Loucy (cell line): ENCODE data around the gene MRPL16.

Experiments used
- H2AFZ ChIP-seq: fragments of 200-600 bp; sonication (generic); 2 replicates; pipeline ENCODE4 v1.6.0; 2016; ENCODE audit warnings: antibody characterized with exemption, mild to moderate bottlenecking, low read length, moderate library complexity
- H3F3A ChIP-seq: fragments of 200-600 bp; 2 replicates; pipeline ENCODE4 v1.6.0; 2016; ENCODE audit warnings: antibody characterized with exemption, low read depth, mild to moderate bottlenecking
- H3K27me3 ChIP-seq: fragments of 200-600 bp; sonication (generic); 2 replicates; pipeline ENCODE4 v1.6.1; 2014; ENCODE audit warnings: low read length, mild to moderate bottlenecking; ENCODE audit not compliant: insufficient read depth, poor library complexity, severe bottlenecking
- H3K36me3 ChIP-seq: fragments of 200-600 bp; sonication (generic); 2 replicates; pipeline ENCODE4 v1.6.1; 2016; ENCODE audit warnings: low read length; ENCODE audit not compliant: insufficient read depth
- H3K4me1 ChIP-seq: fragments of 200-600 bp; sonication (generic); 2 replicates; pipeline ENCODE4 v1.5.1; 2014; ENCODE audit warnings: low read length, mild to moderate bottlenecking; ENCODE audit not compliant: insufficient read depth, poor library complexity, severe bottlenecking
- H3K4me2 ChIP-seq: fragments of 200-600 bp; sonication (generic); 2 replicates; pipeline ENCODE4 v1.6.0; 2014; ENCODE audit warnings: antibody characterized with exemption, low read length, low read depth, mild to moderate bottlenecking; ENCODE audit not compliant: poor library complexity, severe bottlenecking
- H3K4me3 ChIP-seq: fragments of 200-600 bp; sonication (generic); 2 replicates; pipeline ENCODE4 v1.5.1; 2014; ENCODE audit warnings: low read length, mild to moderate bottlenecking, mixed read lengths; ENCODE audit not compliant: poor library complexity, severe bottlenecking
- H3K79me2 ChIP-seq: fragments of 200-600 bp; sonication (generic); 2 replicates; pipeline ENCODE4 v1.6.1; 2014; ENCODE audit warnings: low read length; ENCODE audit not compliant: insufficient read depth
- H3K9ac ChIP-seq: fragments of 200-600 bp; sonication (generic); 2 replicates; pipeline ENCODE4 v1.6.0; 2014; ENCODE audit warnings: mild to moderate bottlenecking, low read depth, low read length, moderate library complexity; ENCODE audit not compliant: poor library complexity, severe bottlenecking
- H3K9me2 ChIP-seq: fragments of 200-600 bp; sonication (generic); replicated peaks from 2 replicates; pipeline ENCODE4 v1.6.1; 2016; ENCODE audit warnings: low read depth, low read length, mixed read lengths
- H3K9me3 ChIP-seq: fragments of 200-600 bp; sonication (generic); 2 replicates; pipeline ENCODE4 v1.6.1; 2014; ENCODE audit warnings: mild to moderate bottlenecking, antibody characterized with exemption, low read length, low read depth; ENCODE audit not compliant: insufficient read depth
- H4K20me1 ChIP-seq: fragments of 200-600 bp; sonication (generic); 2 replicates; pipeline ENCODE4 v1.6.0; 2014; ENCODE audit warnings: antibody characterized with exemption, low read length, mild to moderate bottlenecking; ENCODE audit not compliant: insufficient read depth, poor library complexity, severe bottlenecking
- EZH2phosphoT487 ChIP-seq: fragments of 200-600 bp; IDR thresholded peaks from 2 replicates; pipeline ENCODE4 v1.6.1; 2018; ENCODE audit warnings: antibody characterized with exemption, mild to moderate bottlenecking, moderate library complexity, borderline replicate concordance
- TF ChIP-seq, protein P1 (sequence below): fragments of 200-600 bp; sonication (generic); conservative IDR thresholded peaks from 2 replicates; pipeline ENCODE4 v1.5.1; 2014; ENCODE audit warnings: mild to moderate bottlenecking, antibody characterized with exemption, low read length

The MRPL16 gene

DNA sequence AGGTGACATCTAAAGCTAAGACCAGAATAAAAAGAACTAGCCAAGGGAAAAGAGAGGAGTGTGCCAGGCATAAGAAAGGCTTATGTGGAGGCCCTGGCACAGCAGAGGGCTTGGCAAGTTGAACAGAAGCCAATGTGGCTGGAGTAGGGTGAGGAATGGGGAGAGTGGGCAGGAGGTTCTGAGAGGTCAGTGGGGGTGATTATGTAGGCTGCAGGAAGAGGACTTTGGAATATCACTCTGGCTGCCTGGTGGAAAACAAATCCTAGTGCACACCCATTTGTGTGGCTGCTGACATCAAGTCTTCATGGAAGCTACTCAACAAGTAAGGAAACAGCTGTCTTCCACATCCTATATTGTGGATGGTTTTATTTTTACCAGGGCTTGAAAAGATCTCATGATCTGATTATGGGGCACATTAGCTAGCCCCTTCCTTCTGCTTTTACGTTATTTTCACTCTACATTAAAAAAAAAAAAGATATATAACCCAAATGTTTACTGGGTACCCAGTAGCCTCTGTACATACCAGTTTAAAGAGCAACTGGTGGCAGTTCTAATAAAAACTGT lies 3.4 kb downstream of the MRPL16 start:
- TF ChIP-seq EZH2phosphoT487: no peak
- TF ChIP-seq, protein P1, sequence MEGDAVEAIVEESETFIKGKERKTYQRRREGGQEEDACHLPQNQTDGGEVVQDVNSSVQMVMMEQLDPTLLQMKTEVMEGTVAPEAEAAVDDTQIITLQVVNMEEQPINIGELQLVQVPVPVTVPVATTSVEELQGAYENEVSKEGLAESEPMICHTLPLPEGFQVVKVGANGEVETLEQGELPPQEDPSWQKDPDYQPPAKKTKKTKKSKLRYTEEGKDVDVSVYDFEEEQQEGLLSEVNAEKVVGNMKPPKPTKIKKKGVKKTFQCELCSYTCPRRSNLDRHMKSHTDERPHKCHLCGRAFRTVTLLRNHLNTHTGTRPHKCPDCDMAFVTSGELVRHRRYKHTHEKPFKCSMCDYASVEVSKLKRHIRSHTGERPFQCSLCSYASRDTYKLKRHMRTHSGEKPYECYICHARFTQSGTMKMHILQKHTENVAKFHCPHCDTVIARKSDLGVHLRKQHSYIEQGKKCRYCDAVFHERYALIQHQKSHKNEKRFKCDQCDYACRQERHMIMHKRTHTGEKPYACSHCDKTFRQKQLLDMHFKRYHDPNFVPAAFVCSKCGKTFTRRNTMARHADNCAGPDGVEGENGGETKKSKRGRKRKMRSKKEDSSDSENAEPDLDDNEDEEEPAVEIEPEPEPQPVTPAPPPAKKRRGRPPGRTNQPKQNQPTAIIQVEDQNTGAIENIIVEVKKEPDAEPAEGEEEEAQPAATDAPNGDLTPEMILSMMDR: no peak
- no peaks in the 10 kb centered on the region for H3K9me2 ChIP-seq
- H3K9me3 ChIP-seq: no peaks in the 10 kb centered on the region
- no peak overlapping the region for H3K4me3 ChIP-seq
- peaks cover 49% of the 10 kb centered on the region for H3K4me1 ChIP-seq
- H3F3A ChIP-seq: no peaks in the 10 kb centered on the region
- H3K27me3 ChIP-seq: no peaks in the 10 kb centered on the region
- peaks cover 40% of the 10 kb centered on the region for H3K79me2 ChIP-seq
- H3K9ac ChIP-seq: no peak overlapping the region
- no peak overlapping the region for H2AFZ ChIP-seq
- peak overlapping the region; percentile 79 for H3K4me2 ChIP-seq
- H4K20me1 ChIP-seq: peaks cover 9% of the 10 kb centered on the region
- H3K36me3 ChIP-seq: peaks cover 33% of the 10 kb centered on the region; the same call in 1 of the 2 replicates

DNA sequence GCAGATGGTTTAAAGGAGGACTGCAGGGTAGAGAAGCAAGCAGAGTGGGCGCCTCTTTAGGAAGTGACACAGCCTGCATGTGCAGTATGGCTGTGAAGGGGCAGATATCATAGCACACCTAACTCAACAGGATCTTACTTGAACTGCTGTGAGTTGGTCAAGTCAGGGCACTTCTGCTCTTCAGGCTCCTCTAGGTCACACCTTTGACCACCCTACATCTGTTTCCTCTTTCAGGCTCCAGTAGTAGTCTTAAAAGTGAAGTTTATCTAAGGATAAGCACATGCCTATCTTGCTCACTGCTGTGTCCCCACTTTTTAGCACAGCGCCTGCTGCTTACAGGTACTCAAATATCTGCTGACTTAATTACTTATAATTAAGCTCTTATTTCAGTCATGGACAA lies 6.5 kb downstream of the MRPL16 start:
- Histone ChIP-seq H3K27me3 (no peaks in the 10 kb centered on the region), H3K9me3 (no peaks in the 10 kb centered on the region), H2AFZ (no peak overlapping the region), H3F3A (no peaks in the 10 kb centered on the region), H3K79me2 (peaks cover 17% of the 10 kb centered on the region), H3K4me3 (no peak overlapping the region), H3K36me3 (peaks cover 33% of the 10 kb centered on the region; the same call in 1 of the 2 replicates), H3K9ac (peak overlapping the region; percentile 15), H3K9me2 (no peaks in the 10 kb centered on the region), H4K20me1 (peaks cover 2% of the 10 kb centered on the region), H3K4me2 (no peak overlapping the region), H3K4me1 (peaks cover 43% of the 10 kb centered on the region)
- TF ChIP-seq, protein P1: no peak
- TF ChIP-seq EZH2phosphoT487: no peak

DNA sequence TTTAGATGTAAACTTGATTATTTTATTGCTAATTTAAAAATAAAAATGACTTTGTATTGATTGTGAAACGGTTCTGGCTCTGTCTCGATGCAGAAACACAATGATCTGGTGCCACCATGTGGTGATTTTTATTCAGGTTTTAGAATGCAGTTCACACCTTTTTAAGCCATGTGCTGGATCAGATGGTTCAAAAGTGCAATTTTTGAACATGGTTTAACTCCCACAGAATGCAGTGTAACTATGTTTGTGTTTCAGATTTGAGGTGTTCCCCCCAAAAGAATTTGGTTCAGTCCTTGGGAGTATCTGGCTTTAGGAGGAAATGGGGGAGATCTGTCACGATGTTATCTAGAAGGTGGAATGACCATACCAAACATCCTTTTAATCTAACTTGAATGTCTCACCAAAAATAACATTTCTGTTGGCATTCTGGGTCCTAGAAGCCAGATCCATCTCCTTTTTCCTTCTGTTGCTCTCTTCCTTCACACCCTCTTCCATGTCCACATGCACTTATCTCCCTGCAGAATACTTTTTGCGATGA lies 7.9 kb downstream of the MRPL16 start:
- peaks cover 23% of the 10 kb centered on the region; the same call in 1 of the 2 replicates for H3K36me3 ChIP-seq
- peaks cover 4% of the 10 kb centered on the region for H3K79me2 ChIP-seq
- H3K4me3 ChIP-seq: peak overlapping the region; percentile 47
- H3K9me3 ChIP-seq: no peaks in the 10 kb centered on the region
- H4K20me1 ChIP-seq: no peaks in the 10 kb centered on the region
- no peaks in the 10 kb centered on the region for H3F3A ChIP-seq
- no peak for TF ChIP-seq EZH2phosphoT487
- TF ChIP-seq, protein P1: peak; percentile 81
- H3K4me1 ChIP-seq: peaks cover 30% of the 10 kb centered on the region
- peak overlapping the region; percentile 66; the same call in 1 of the 2 replicates for H2AFZ ChIP-seq
- no peaks in the 10 kb centered on the region for H3K9me2 ChIP-seq
- H3K9ac ChIP-seq: peak overlapping the region; percentile 40
- no peaks in the 10 kb centered on the region for H3K27me3 ChIP-seq
- peak overlapping the region; percentile 66 for H3K4me2 ChIP-seq
